GM18907 (cell line): ENCODE measurements around the gene ITGB7.

Source experiments
- ATAC-seq: cut with Tn5 transposase; IDR thresholded peaks from one replicate; pipeline ENCODE4 v1.9.1; 2021; ENCODE audit warnings: mild to moderate bottlenecking, moderate library complexity; ENCODE audit not compliant: unreplicated experiment

Gene ITGB7

GRCh38 chr12:53151039-53151438, 56.0 kb downstream of the ITGB7 start:
- no peak for ATAC-seq

- no peak for ATAC-seq
Measured at GRCh38 chr12:53147653-53148052, 59.4 kb downstream of the ITGB7 start.

- ATAC-seq = no peak
Measured at GRCh38 chr12:53147181-53147580, 59.9 kb downstream of the ITGB7 start.

- ATAC-seq = no peak
Measured at GRCh38 chr12:53145383-53146260, 61.4 kb downstream of the ITGB7 start.

GRCh38 chr12:53143355-53143754, 63.7 kb downstream of the ITGB7 start:
- no peak for ATAC-seq
